ENCODE data around the gene ENTREP3. TPM values are rescaled to one million over a fixed set of nuclear protein-coding genes. Genes with fewer than 3 reads are reported as not detected.

Gene ENTREP3
- total RNA-seq, 1 experiment from 2014 or later: 69.9 TPM

DNA sequence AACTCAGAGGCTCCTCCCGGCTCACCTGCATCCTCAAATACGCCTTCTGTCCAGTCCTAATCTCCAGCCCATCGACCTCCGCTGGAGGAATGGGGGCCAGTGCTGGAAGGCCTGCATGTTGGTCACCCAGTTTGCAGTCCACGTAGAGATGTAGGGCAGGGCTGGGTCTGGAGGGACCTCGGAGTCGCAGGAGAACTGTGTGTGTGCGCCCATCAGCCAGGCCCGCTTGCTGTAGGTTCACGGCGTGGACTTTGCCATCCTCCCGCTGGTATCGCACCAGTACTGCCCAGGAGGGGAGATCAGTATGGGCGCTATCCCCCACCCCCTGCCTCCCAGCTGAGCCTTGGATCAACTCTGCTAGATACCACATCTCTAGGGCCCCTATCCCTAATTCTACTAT is 50.2 kb downstream of the ENTREP3 start:
- no peak for DNase-seq (ENCODE audit: low read depth, low spot score)
- TF ChIP-seq SIN3A (IDR thresholded peaks at IDR 0.05; ENCODE audit: low read depth) (no peak), JUND (IDR thresholded peaks at IDR 0.05) (no peak), ZFX (IDR thresholded peaks at IDR 0.05) (no peak), RAD21 (IDR thresholded peaks at IDR 0.05; ENCODE audit: low read depth) (no peak)
- TF ChIP-seq, protein P1, sequence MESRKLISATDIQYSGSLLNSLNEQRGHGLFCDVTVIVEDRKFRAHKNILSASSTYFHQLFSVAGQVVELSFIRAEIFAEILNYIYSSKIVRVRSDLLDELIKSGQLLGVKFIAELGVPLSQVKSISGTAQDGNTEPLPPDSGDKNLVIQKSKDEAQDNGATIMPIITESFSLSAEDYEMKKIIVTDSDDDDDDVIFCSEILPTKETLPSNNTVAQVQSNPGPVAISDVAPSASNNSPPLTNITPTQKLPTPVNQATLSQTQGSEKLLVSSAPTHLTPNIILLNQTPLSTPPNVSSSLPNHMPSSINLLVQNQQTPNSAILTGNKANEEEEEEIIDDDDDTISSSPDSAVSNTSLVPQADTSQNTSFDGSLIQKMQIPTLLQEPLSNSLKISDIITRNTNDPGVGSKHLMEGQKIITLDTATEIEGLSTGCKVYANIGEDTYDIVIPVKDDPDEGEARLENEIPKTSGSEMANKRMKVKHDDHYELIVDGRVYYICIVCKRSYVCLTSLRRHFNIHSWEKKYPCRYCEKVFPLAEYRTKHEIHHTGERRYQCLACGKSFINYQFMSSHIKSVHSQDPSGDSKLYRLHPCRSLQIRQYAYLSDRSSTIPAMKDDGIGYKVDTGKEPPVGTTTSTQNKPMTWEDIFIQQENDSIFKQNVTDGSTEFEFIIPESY (IDR thresholded peaks at IDR 0.05; ENCODE audit: extremely low read depth, insufficient replicate concordance, low read length): no peak
- H2AFZ ChIP-seq (ENCODE audit: low read depth, low read length, poor library complexity, severe bottlenecking): no peak overlapping the region
- peaks cover 9% of the 10 kb centered on the region for H3K79me2 ChIP-seq (ENCODE audit: insufficient read depth, low read length)
- H3K27ac ChIP-seq (ENCODE audit: low read depth, low read length): no peak overlapping the region
- no peak overlapping the region for H3K4me2 ChIP-seq (ENCODE audit: low read length)
- H3K9ac ChIP-seq (ENCODE audit: low read length): no peak overlapping the region
- POLR2A ChIA-PET: no interaction called here
- H3K9me2 ChIP-seq (ENCODE audit: insufficient read depth): no peaks in the 10 kb centered on the region
- intact Hi-C loops (cut with micrococcal nuclease): loop anchor here (5.0 kb wide), 2 partner anchors 37 to 387 kb away; a partner anchor contains a TSS
- CTCF ChIA-PET: no interaction called here
- no peaks in the 10 kb centered on the region for H3K36me3 ChIP-seq (ENCODE audit: control insufficient read depth in 1 of 2, insufficient read depth in 2 of 2, low read length in 2 of 2)
- H3K9me3 ChIP-seq (ENCODE audit: control insufficient read depth in 1 of 2, insufficient read depth in 1 of 2, low read depth in 1 of 2, low read length in 2 of 2): no peaks in the 10 kb centered on the region
- H3K27me3 ChIP-seq (ENCODE audit: insufficient read depth, low read length): no peaks in the 10 kb centered on the region
- no peaks in the 10 kb centered on the region for H4K20me1 ChIP-seq (ENCODE audit: insufficient read depth)
- no TSS peak for BruUV-seq (replicated peaks)
- no peak overlapping the region for H3K4me3 ChIP-seq (replicated peaks in 1 of 2; ENCODE audit: low read depth in 1 of 2, low read length in 2 of 2)
- RAD21 ChIA-PET (ENCODE audit: low non-redundant PET in 1 of 2, low total read pairs in 2 of 2, uncharacterized antibody in 2 of 2, unreplicated experiment in 2 of 2): no interaction called here
- ATAC-seq: no peak
- peaks cover 18 to 26% of the 10 kb centered on the region in 2 experiments for H3K4me1 ChIP-seq (ENCODE audit: control insufficient read depth in 1 of 2, insufficient read depth in 2 of 2, low read length in 2 of 2)

DNA sequence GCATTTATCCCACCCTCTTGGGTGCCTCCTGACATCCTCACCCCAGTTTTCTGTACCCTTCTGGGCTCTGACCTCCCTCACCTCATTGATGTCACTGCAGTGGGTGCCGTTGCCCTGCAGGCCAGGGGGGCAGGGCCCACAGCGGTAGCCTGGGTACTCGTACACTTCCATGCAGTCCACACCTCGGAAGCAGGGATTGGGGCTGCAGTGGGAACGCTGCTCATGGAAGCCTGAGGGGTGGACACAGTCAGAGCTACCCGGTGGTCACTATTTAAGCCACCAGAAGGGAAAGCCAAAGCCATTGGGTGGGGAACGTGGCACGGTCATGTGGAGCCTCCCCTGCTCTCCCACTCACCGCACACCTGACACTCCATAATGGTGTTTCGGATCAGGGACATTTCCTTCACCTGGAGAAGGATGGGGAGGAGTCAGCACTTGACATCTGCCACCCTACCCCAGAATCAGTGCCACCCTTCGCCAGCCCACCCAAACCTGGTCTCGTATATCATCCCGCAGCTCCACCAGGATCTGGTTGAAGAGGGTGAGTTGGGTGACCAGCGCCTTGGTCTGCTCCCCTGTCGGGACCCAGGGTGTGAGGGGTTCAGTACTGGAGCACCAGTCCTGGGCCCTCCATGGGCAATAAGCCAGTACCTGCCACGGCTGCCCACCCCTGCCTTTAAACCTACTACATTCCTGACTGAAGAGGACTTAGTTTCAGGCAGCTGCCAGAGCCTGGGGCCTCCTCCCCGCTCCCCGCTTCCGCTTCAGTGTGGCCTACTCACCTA is 52.4 kb downstream of the ENTREP3 start:
- Histone ChIP-seq H3K4me3 (replicated peaks in 1 of 2; ENCODE audit: low read depth in 1 of 2, low read length in 2 of 2) (no peak overlapping the region), H3K79me2 (ENCODE audit: insufficient read depth, low read length) (no peaks in the 10 kb centered on the region), H3K9ac (ENCODE audit: low read length) (no peak overlapping the region), H3K9me2 (ENCODE audit: insufficient read depth) (no peaks in the 10 kb centered on the region), H4K20me1 (ENCODE audit: insufficient read depth) (no peaks in the 10 kb centered on the region), H3K9me3 (ENCODE audit: control insufficient read depth in 1 of 2, insufficient read depth in 1 of 2, low read depth in 1 of 2, low read length in 2 of 2) (no peaks in the 10 kb centered on the region), H2AFZ (ENCODE audit: low read depth, low read length, poor library complexity, severe bottlenecking) (no peak overlapping the region), H3K4me2 (ENCODE audit: low read length) (no peak overlapping the region), H3K4me1 (ENCODE audit: control insufficient read depth in 1 of 2, insufficient read depth in 2 of 2, low read length in 2 of 2) (peaks cover 12 to 14% of the 10 kb centered on the region in 2 experiments), H3K36me3 (ENCODE audit: control insufficient read depth in 1 of 2, insufficient read depth in 2 of 2, low read length in 2 of 2) (peaks cover 3 to 8% of the 10 kb centered on the region in 2 experiments; a peak in 2 of 4 replicates), H3K27ac (ENCODE audit: low read depth, low read length) (no peak overlapping the region), H3K27me3 (ENCODE audit: insufficient read depth, low read length) (no peaks in the 10 kb centered on the region)
- CTCF ChIA-PET: interaction anchor here (1.2 kb wide), 1 partner anchor 10 kb away, joined by 3 read pairs; no protein-coding TSS in a partner anchor
- POLR2A ChIA-PET: no interaction called here
- TF ChIP-seq ELF1 (IDR thresholded peaks at IDR 0.05; ENCODE audit: borderline replicate concordance, low read depth) (no peak), EZH2phosphoT487 (IDR thresholded peaks at IDR 0.05; ENCODE audit: borderline replicate concordance) (no peak)
- TF ChIP-seq, protein P2, sequence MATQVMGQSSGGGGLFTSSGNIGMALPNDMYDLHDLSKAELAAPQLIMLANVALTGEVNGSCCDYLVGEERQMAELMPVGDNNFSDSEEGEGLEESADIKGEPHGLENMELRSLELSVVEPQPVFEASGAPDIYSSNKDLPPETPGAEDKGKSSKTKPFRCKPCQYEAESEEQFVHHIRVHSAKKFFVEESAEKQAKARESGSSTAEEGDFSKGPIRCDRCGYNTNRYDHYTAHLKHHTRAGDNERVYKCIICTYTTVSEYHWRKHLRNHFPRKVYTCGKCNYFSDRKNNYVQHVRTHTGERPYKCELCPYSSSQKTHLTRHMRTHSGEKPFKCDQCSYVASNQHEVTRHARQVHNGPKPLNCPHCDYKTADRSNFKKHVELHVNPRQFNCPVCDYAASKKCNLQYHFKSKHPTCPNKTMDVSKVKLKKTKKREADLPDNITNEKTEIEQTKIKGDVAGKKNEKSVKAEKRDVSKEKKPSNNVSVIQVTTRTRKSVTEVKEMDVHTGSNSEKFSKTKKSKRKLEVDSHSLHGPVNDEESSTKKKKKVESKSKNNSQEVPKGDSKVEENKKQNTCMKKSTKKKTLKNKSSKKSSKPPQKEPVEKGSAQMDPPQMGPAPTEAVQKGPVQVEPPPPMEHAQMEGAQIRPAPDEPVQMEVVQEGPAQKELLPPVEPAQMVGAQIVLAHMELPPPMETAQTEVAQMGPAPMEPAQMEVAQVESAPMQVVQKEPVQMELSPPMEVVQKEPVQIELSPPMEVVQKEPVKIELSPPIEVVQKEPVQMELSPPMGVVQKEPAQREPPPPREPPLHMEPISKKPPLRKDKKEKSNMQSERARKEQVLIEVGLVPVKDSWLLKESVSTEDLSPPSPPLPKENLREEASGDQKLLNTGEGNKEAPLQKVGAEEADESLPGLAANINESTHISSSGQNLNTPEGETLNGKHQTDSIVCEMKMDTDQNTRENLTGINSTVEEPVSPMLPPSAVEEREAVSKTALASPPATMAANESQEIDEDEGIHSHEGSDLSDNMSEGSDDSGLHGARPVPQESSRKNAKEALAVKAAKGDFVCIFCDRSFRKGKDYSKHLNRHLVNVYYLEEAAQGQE (IDR thresholded peaks at IDR 0.05; ENCODE audit: low read depth): no peak
- TF ChIP-seq, protein P1 (IDR thresholded peaks at IDR 0.05; ENCODE audit: extremely low read depth, insufficient replicate concordance, low read length): no peak
- no TSS peak for BruUV-seq (replicated peaks)
- ATAC-seq (no peak), DNase-seq (ENCODE audit: low read depth, low spot score) (no peak)
- intact Hi-C loops (cut with micrococcal nuclease): no loop called here
- RAD21 ChIA-PET (ENCODE audit: low non-redundant PET in 1 of 2, low total read pairs in 2 of 2, uncharacterized antibody in 2 of 2, unreplicated experiment in 2 of 2): no interaction called here

Data from HCT116 (cell line).